Measurements from ENCODE around the gene RPL10. TPM values are rescaled to one million over a fixed set of nuclear protein-coding genes. Genes with fewer than 3 reads are reported as not detected.
"Not testable (repeated sequence)": the region's sequence is repeated elsewhere in the genome, so short reads cannot be mapped to it uniquely, and the experiment has no call there.

Gene RPL10
- polyA plus RNA-seq, 1 donor (not counting 4 experiments of a cell fraction or from before 2014, with no cell fraction given): 2,926 TPM

- FAIRE-seq: no peak
- Histone ChIP-seq H3K27ac (ENCODE audit: control insufficient read depth, insufficient read depth, low read length) (no peak overlapping the region), H3K27me3 (ENCODE audit: control insufficient read depth, extremely low read depth, insufficient read depth, low read length) (no peaks in the 10 kb centered on the region), H3K9me3 (ENCODE audit: control insufficient read depth, low read depth, low read length) (no peaks in the 10 kb centered on the region), H3K9ac (ENCODE audit: control insufficient read depth, extremely low read depth, insufficient read depth, low read length) (no peak overlapping the region), H3K36me3 (ENCODE audit: control insufficient read depth in 2 of 2, extremely low read depth in 1 of 2, insufficient read depth in 2 of 2, low read length in 2 of 2) (peaks cover 1 to 10% of the 10 kb centered on the region in 2 experiments), H3K9me1 (ENCODE audit: control insufficient read depth, extremely low read depth, insufficient read depth, low read length) (no peaks in the 10 kb centered on the region), H3K4me3 (ENCODE audit: control insufficient read depth in 2 of 3, extremely low read depth in 1 of 3, insufficient read depth in 2 of 3, low read depth in 1 of 3, low read length in 3 of 3) (no peak overlapping the region), H2AFZ (ENCODE audit: control insufficient read depth, low read length) (no peak overlapping the region), H3K79me2 (ENCODE audit: control insufficient read depth, insufficient read depth, low read length) (peaks cover 13% of the 10 kb centered on the region), H3K4me1 (ENCODE audit: control insufficient read depth, extremely low read depth, insufficient read depth, low read length) (peaks cover 6% of the 10 kb centered on the region), H4K20me1 (ENCODE audit: control insufficient read depth, extremely low read depth, insufficient read depth, low read length) (no peaks in the 10 kb centered on the region), H3K4me2 (ENCODE audit: control insufficient read depth, extremely low read depth, insufficient read depth, low read depth, low read length) (no peak overlapping the region)
- DNase-seq (ENCODE audit: low read depth, low spot score): no peak
- dilution Hi-C loops (cut with MboI; ENCODE audit: extremely low pct_ligation_motif_present, low sequenced_read_pairs): no loop called here
- TF ChIP-seq EZH2 (IDR thresholded peaks at IDR 0.05; ENCODE audit: low read length): no peak
- TF ChIP-seq, protein P1, sequence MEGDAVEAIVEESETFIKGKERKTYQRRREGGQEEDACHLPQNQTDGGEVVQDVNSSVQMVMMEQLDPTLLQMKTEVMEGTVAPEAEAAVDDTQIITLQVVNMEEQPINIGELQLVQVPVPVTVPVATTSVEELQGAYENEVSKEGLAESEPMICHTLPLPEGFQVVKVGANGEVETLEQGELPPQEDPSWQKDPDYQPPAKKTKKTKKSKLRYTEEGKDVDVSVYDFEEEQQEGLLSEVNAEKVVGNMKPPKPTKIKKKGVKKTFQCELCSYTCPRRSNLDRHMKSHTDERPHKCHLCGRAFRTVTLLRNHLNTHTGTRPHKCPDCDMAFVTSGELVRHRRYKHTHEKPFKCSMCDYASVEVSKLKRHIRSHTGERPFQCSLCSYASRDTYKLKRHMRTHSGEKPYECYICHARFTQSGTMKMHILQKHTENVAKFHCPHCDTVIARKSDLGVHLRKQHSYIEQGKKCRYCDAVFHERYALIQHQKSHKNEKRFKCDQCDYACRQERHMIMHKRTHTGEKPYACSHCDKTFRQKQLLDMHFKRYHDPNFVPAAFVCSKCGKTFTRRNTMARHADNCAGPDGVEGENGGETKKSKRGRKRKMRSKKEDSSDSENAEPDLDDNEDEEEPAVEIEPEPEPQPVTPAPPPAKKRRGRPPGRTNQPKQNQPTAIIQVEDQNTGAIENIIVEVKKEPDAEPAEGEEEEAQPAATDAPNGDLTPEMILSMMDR (optimal IDR thresholded peaks at IDR 0.05 in 1 of 3, IDR thresholded peaks at IDR 0.05 in 1 of 3, conservative IDR thresholded peaks at IDR 0.05 in 1 of 3; ENCODE audit: extremely low read depth in 1 of 3, insufficient read depth in 2 of 3, low read length in 3 of 3): no peak
Observed at GRCh38 chrX:154383359-154384283, 14.6 kb upstream of the RPL10 start.

DNA sequence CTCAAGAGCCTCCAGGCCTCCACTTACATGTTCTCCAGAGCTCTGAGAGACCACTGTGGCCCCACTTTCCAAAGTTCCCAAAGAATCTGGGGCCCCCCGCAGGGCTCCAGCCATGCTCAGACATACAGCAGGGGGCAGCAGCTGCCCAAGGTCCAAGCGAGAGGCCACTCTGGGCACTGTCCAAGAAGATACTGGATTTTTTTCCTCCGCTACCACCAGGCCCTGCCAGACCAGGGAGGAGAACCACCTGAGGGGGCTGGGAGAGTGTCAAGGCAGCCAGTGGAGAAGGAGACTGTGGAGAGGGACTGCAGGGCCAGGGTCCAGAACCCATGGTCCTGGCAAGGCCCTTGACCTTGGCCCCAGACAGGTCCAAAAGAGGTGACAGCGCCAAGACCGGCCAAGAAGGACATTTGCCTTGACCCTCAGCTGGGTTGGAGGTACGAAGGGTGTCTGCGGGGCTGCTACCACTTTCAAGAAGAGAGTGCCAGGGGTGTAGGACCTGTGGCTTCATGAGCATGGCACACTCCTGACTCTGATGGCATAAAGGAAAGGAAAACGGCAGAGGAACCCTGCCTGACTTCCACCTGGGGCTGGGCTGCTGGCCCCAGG, 13.8 kb upstream of the RPL10 start:
- no peak overlapping the region for H3K4me2 ChIP-seq (ENCODE audit: control insufficient read depth, extremely low read depth, insufficient read depth, low read depth, low read length)
- no peak for DNase-seq (ENCODE audit: low read depth, low spot score)
- TF ChIP-seq, protein P1 (optimal IDR thresholded peaks at IDR 0.05 in 1 of 3, IDR thresholded peaks at IDR 0.05 in 1 of 3, conservative IDR thresholded peaks at IDR 0.05 in 1 of 3; ENCODE audit: extremely low read depth in 1 of 3, insufficient read depth in 2 of 3, low read length in 3 of 3): peak in 1 of 3 experiments; percentile 5
- no peak for TF ChIP-seq EZH2 (IDR thresholded peaks at IDR 0.05; ENCODE audit: low read length)
- no peaks in the 10 kb centered on the region for H4K20me1 ChIP-seq (ENCODE audit: control insufficient read depth, extremely low read depth, insufficient read depth, low read length)
- H3K27ac ChIP-seq (ENCODE audit: control insufficient read depth, insufficient read depth, low read length): no peak overlapping the region
- peaks cover 13% of the 10 kb centered on the region for H3K79me2 ChIP-seq (ENCODE audit: control insufficient read depth, insufficient read depth, low read length)
- H3K4me1 ChIP-seq (ENCODE audit: control insufficient read depth, extremely low read depth, insufficient read depth, low read length): peaks cover 6% of the 10 kb centered on the region
- no peaks in the 10 kb centered on the region for H3K9me1 ChIP-seq (ENCODE audit: control insufficient read depth, extremely low read depth, insufficient read depth, low read length)
- no peaks in the 10 kb centered on the region for H3K27me3 ChIP-seq (ENCODE audit: control insufficient read depth, extremely low read depth, insufficient read depth, low read length)
- H3K9ac ChIP-seq (ENCODE audit: control insufficient read depth, extremely low read depth, insufficient read depth, low read length): no peak overlapping the region
- H3K4me3 ChIP-seq (ENCODE audit: control insufficient read depth in 2 of 3, extremely low read depth in 1 of 3, insufficient read depth in 2 of 3, low read depth in 1 of 3, low read length in 3 of 3): no peak overlapping the region
- peaks cover 1 to 10% of the 10 kb centered on the region in 2 experiments for H3K36me3 ChIP-seq (ENCODE audit: control insufficient read depth in 2 of 2, extremely low read depth in 1 of 2, insufficient read depth in 2 of 2, low read length in 2 of 2)
- dilution Hi-C loops (cut with MboI; ENCODE audit: extremely low pct_ligation_motif_present, low sequenced_read_pairs): no loop called here
- no peak overlapping the region for H2AFZ ChIP-seq (ENCODE audit: control insufficient read depth, low read length)
- FAIRE-seq: no peak
- H3K9me3 ChIP-seq (ENCODE audit: control insufficient read depth, low read depth, low read length): no peaks in the 10 kb centered on the region

DNA sequence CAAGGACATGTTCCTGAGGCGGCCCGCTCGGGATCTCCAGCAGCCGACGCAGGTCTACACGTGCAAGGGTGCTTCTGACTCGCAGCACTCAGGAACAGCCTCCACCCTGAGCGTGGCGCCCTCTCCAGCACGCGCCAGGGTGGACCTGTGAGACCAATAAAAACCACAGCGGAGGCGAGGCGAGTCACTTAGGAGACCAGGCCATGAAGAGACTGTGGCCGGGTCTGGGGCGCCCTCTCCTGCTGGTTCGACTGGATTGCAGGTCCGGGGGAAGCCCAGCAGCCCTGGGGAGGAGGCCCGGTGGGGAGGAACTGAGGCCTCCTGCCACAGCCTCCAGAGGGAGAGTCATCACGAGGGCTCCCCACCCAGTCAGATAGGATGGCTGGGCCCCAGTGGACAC, 10.1 kb upstream of the RPL10 start:
- peak; percentile 9 for FAIRE-seq
- H3K4me1 ChIP-seq (ENCODE audit: control insufficient read depth, extremely low read depth, insufficient read depth, low read length); H2AFZ ChIP-seq (ENCODE audit: control insufficient read depth, low read length); H4K20me1 ChIP-seq (ENCODE audit: control insufficient read depth, extremely low read depth, insufficient read depth, low read length); H3K36me3 ChIP-seq (ENCODE audit: control insufficient read depth in 2 of 2, extremely low read depth in 1 of 2, insufficient read depth in 2 of 2, low read length in 2 of 2); H3K79me2 ChIP-seq (ENCODE audit: control insufficient read depth, insufficient read depth, low read length); H3K4me2 ChIP-seq (ENCODE audit: control insufficient read depth, extremely low read depth, insufficient read depth, low read depth, low read length); H3K27ac ChIP-seq (ENCODE audit: control insufficient read depth, insufficient read depth, low read length); H3K9me1 ChIP-seq (ENCODE audit: control insufficient read depth, extremely low read depth, insufficient read depth, low read length); H3K9ac ChIP-seq (ENCODE audit: control insufficient read depth, extremely low read depth, insufficient read depth, low read length); H3K9me3 ChIP-seq (ENCODE audit: control insufficient read depth, low read depth, low read length); DNase-seq (ENCODE audit: low read depth, low spot score); dilution Hi-C loops (cut with MboI; ENCODE audit: extremely low pct_ligation_motif_present, low sequenced_read_pairs); H3K27me3 ChIP-seq (ENCODE audit: control insufficient read depth, extremely low read depth, insufficient read depth, low read length); H3K4me3 ChIP-seq (ENCODE audit: control insufficient read depth in 2 of 3, extremely low read depth in 1 of 3, insufficient read depth in 2 of 3, low read depth in 1 of 3, low read length in 3 of 3): not testable (repeated sequence)

Measured in keratinocyte (primary cell).